ENCODE results near the gene RPH3AL. TPM values are rescaled to one million over a fixed set of nuclear protein-coding genes. Genes with fewer than 3 reads are reported as not detected.

RPH3AL gene
- total and polyA plus RNA-seq, 10 of the 15 experiments (the other 5 are each of a cell fraction or from before 2014, with no cell fraction given) = 0.04 to 1.2 (median 0.47) TPM; not detected in 2

GRCh38 chr17:238071-238963, 114.3 kb downstream of the RPH3AL start:
- CTCF ChIA-PET = interaction anchor here (1.0 kb wide), 1 partner anchor 42 kb away, joined by 3 read pairs; no protein-coding TSS in a partner anchor

More at GRCh38 chr17:238071-238963, 114.3 kb downstream of the RPH3AL start:
- no TSS peak for BruUV-seq (replicated peaks)
- SMC1A ChIA-PET (ENCODE audit: uncharacterized antibody, unreplicated experiment) = no interaction called here
- Histone ChIP-seq H2AFZ (ENCODE audit: control insufficient read depth, low read depth, low read length) (no peak overlapping the region), H3K4me1 (ENCODE audit: control insufficient read depth, insufficient read depth, low read length) (peaks cover 4% of the 10 kb centered on the region), H3K9me3 (replicated peaks; ENCODE audit: control insufficient read depth, insufficient read depth, low read length) (no peaks in the 10 kb centered on the region), H3K79me2 (ENCODE audit: control insufficient read depth, insufficient read depth, low read length) (no peaks in the 10 kb centered on the region), H3K27ac (ENCODE audit: control insufficient read depth, insufficient read depth) (no peak overlapping the region), H3K4me2 (ENCODE audit: control insufficient read depth, insufficient read depth) (no peak overlapping the region), H3K27me3 (replicated peaks in 1 of 2; ENCODE audit: control insufficient read depth in 2 of 2, insufficient read depth in 2 of 2, low read length in 1 of 2) (no peaks in the 10 kb centered on the region), H3K9ac (ENCODE audit: control insufficient read depth, insufficient read depth, low read length) (no peak overlapping the region), H3K4me3 (no peak overlapping the region), H4K20me1 (ENCODE audit: control insufficient read depth, insufficient read depth) (no peaks in the 10 kb centered on the region), H3K36me3 (ENCODE audit: control insufficient read depth in 2 of 2, insufficient read depth in 2 of 2, low read length in 1 of 2) (no peaks in the 10 kb centered on the region)
- DNase-seq (ENCODE audit: low read depth, low spot score) (no peak), FAIRE-seq (no peak), ATAC-seq (no peak)
- RAD21 ChIA-PET (ENCODE audit: unreplicated experiment) = no interaction called here
- in situ Hi-C loops (cut with MboI) = no loop called here
- intact Hi-C loops (cut with micrococcal nuclease; ENCODE audit: unreplicated experiment) = no loop called here
- 45% methylated on average over 23 of the region's 23 CpGs for WGBS (ENCODE audit: insufficient coverage, insufficient replicate concordance, low lambda C conversion rate, missing lambda C conversion rate)
- POLR2A ChIA-PET = no interaction called here
- no peak for TF ChIP-seq RB1 (IDR thresholded peaks at IDR 0.05; ENCODE audit: borderline replicate concordance)
- TF ChIP-seq RBBP5 (conservative IDR thresholded peaks at IDR 0.05) = no peak
- TF ChIP-seq BCL3 (IDR thresholded peaks at IDR 0.05; ENCODE audit: borderline replicate concordance, insufficient read depth, low read depth, low read length, poor library complexity, severe bottlenecking) = no peak
- TF ChIP-seq PAX5 (IDR thresholded peaks at IDR 0.05; ENCODE audit: borderline replicate concordance, low read depth, low read length) = no peak
- TF ChIP-seq POLR2AphosphoS2 (IDR thresholded peaks at IDR 0.05; ENCODE audit: low read depth, low read length) = no peak
- TF ChIP-seq BACH1 (IDR thresholded peaks at IDR 0.05; ENCODE audit: borderline replicate concordance) = no peak
- TF ChIP-seq NR2F1 (conservative IDR thresholded peaks at IDR 0.05) = no peak
- TF ChIP-seq BRCA1 (IDR thresholded peaks at IDR 0.05; ENCODE audit: low read depth, low read length) = no peak
- TF ChIP-seq KAT2A (conservative IDR thresholded peaks at IDR 0.05; ENCODE audit: control insufficient read depth, low read depth, low read length) = no peak
- no peak for TF ChIP-seq BHLHE40 (IDR thresholded peaks at IDR 0.05; ENCODE audit: borderline replicate concordance in 1 of 2, low read depth in 2 of 2, low read length in 1 of 2)
- TF ChIP-seq HSF1 (IDR thresholded peaks at IDR 0.05; ENCODE audit: low read depth, low read length) = no peak
- TF ChIP-seq CHD1 (IDR thresholded peaks at IDR 0.05; ENCODE audit: low read depth, low read length) = no peak
- TF ChIP-seq SMAD1 (IDR thresholded peaks at IDR 0.05; ENCODE audit: low read depth, partially characterized antibody) = no peak
- no peak for TF ChIP-seq POU2F2 (IDR thresholded peaks at IDR 0.05; ENCODE audit: borderline replicate concordance, low read depth, low read length)
- TF ChIP-seq TCF3 (IDR thresholded peaks at IDR 0.05; ENCODE audit: borderline replicate concordance, insufficient read depth, low read depth, low read length) = no peak
- TF ChIP-seq ATF3 (IDR thresholded peaks at IDR 0.05; ENCODE audit: borderline replicate concordance, extremely low read depth, low read depth, low read length) = no peak
- TF ChIP-seq SRF (IDR thresholded peaks at IDR 0.05; ENCODE audit: low read depth in 2 of 2, low read length in 2 of 2) = no peak
- TF ChIP-seq TBL1XR1 (IDR thresholded peaks at IDR 0.05; ENCODE audit: low read depth, low read length) = no peak
- TF ChIP-seq SUZ12 (IDR thresholded peaks at IDR 0.05; ENCODE audit: unreplicated experiment) = no peak
